GM12874 (cell line): ENCODE measurements around the gene GRIA3.

ENCODE experiments used
- CTCF ChIP-seq: IDR thresholded peaks from 2 replicates; pipeline ENCODE4 v1.5.1; 2011; ENCODE audit warnings: low read depth, mild to moderate bottlenecking, control low read depth, low read length, moderate library complexity; ENCODE audit not compliant: insufficient read depth

Gene GRIA3

GRCh38 chrX:123267220-123267619 lies 83.1 kb downstream of the GRIA3 start:
- TF ChIP-seq CTCF, result no peak

- TF ChIP-seq CTCF, result no peak
These were observed 87.8 kb downstream of the GRIA3 start for GRCh38 chrX:123271902-123272301.

GRCh38 chrX:123272630-123273029 lies 88.6 kb downstream of the GRIA3 start:
- no peak for TF ChIP-seq CTCF

GRCh38 chrX:123274796-123275195 lies 90.7 kb downstream of the GRIA3 start:
- no peak for TF ChIP-seq CTCF

GRCh38 chrX:123277347-123277746 lies 93.3 kb downstream of the GRIA3 start:
- TF ChIP-seq CTCF, result no peak

- TF ChIP-seq CTCF, result no peak
These were observed 93.7 kb downstream of the GRIA3 start for GRCh38 chrX:123277821-123278220.

GRCh38 chrX:123282241-123282640 lies 98.2 kb downstream of the GRIA3 start:
- TF ChIP-seq CTCF, result no peak

- TF ChIP-seq CTCF, result no peak
These were observed 107.5 kb downstream of the GRIA3 start for GRCh38 chrX:123291623-123292022.
